ENCODE data around the gene SH3D19. TPM values are rescaled to one million over a fixed set of nuclear protein-coding genes. Genes with fewer than 3 reads are reported as not detected.

SH3D19 gene
- total and polyA plus RNA-seq, 2 of the 4 experiments (the other 2 are of a cell fraction) = 14.4 to 27.2 TPM

DNA sequence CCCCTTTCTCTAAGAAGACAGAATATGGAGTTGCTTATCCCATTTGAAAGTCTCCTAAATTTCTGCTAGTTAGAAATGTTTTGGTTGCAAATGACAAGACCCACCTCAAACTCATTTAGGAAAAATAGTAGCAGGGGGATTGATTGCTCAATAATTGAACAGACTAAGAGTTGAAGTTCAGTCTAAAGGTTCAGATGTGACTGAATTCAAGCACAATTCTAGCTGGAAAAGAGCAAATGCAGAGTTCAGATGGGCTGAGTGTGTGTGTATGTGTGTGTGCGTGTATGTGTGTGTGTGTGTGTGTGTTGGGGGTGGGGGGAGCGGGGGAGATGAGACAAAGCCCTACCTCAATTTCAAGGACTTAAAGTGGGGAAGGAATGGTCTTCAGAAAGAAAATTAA is 35.7 kb upstream of the SH3D19 start:
- Histone ChIP-seq H3K27ac (ENCODE audit: insufficient read depth, low read length) (no peak overlapping the region), H3K9me1 (ENCODE audit: insufficient read depth, low read length) (no peaks in the 10 kb centered on the region), H3K4me3 (ENCODE audit: insufficient read depth, low read depth, low read length) (no peak overlapping the region), H2BK5ac (ENCODE audit: low read depth, low read length, poor library complexity, severe bottlenecking) (no peak overlapping the region), H3K56ac (ENCODE audit: extremely low read depth, insufficient read depth, low read length) (no peak overlapping the region), H2BK120ac (ENCODE audit: low read depth, low read length) (no peak overlapping the region), H3K4me2 (ENCODE audit: low read depth, low read length) (no peak overlapping the region), H2AFZ (replicated peaks; ENCODE audit: low read length, poor library complexity) (no peak overlapping the region), H3K4ac (ENCODE audit: low read depth, low read length) (no peak overlapping the region), H3K79me1 (ENCODE audit: low read depth in 1 of 2, low read length in 2 of 2) (no peaks in the 10 kb centered on the region), H4K5ac (ENCODE audit: low read depth, low read length) (no peak overlapping the region), H2AK5ac (ENCODE audit: low read depth, low read length) (no peak overlapping the region), H3K9me3 (ENCODE audit: control insufficient read depth, insufficient read depth, low read length) (no peaks in the 10 kb centered on the region), H4K20me1 (ENCODE audit: insufficient read depth, low read length) (no peaks in the 10 kb centered on the region), H3K36me3 (ENCODE audit: control insufficient read depth, insufficient read depth, low read length) (no peaks in the 10 kb centered on the region), H3K9ac (ENCODE audit: low read depth, low read length) (no peak overlapping the region), H2AK9ac (replicated peaks; ENCODE audit: low read depth, low read length, poor library complexity) (no peak overlapping the region), H2BK15ac (ENCODE audit: low read depth, low read length) (no peak overlapping the region), H4K8ac (ENCODE audit: low read depth in 2 of 2, low read length in 2 of 2) (no peak overlapping the region), H3K23ac (ENCODE audit: low read depth, low read length) (no peak overlapping the region), H3K14ac (replicated peaks; ENCODE audit: low read depth, low read length) (no peak overlapping the region), H4K91ac (ENCODE audit: insufficient read depth, low read depth, low read length) (no peak overlapping the region), H3K4me1 (ENCODE audit: control insufficient read depth, insufficient read depth, low read length) (no peaks in the 10 kb centered on the region), H3K27me3 (ENCODE audit: control insufficient read depth, insufficient read depth, low read length) (peaks cover 6% of the 10 kb centered on the region; the same call in 1 of the 2 replicates), H2BK20ac (ENCODE audit: low read depth, low read length) (no peak overlapping the region), H3K18ac (ENCODE audit: low read depth, low read length) (no peak overlapping the region)
- ChIA-PET POLR2A (ENCODE audit: unreplicated experiment) (interaction anchor here (0.5 kb wide), 1 partner anchor 178 kb away, joined by 11 read pairs; no protein-coding TSS in a partner anchor), CTCF (interaction anchor here (1.9 kb wide), 1 partner anchor 243 kb away, joined by 5 read pairs; no protein-coding TSS in a partner anchor)
- no CpG with 5 or more reads among the region's 2 CpGs for WGBS, 2 experiments (ENCODE audit: extremely low coverage in 2 of 2, insufficient read length in 1 of 2)
- intact Hi-C loops (cut with micrococcal nuclease) = loop anchor here (5.0 kb wide), 1 partner anchor 1011 kb away; no protein-coding TSS in a partner anchor
- DNase-seq (no peak), ATAC-seq (ENCODE audit: low read depth) (no peak)
- no TSS peak for BruUV-seq (replicated peaks)
- TF ChIP-seq FOS (IDR thresholded peaks at IDR 0.05; ENCODE audit: low read depth, low read length) (no peak), MXI1 (IDR thresholded peaks at IDR 0.05; ENCODE audit: borderline replicate concordance, low read depth, low read length) (no peak), BHLHE40 (IDR thresholded peaks at IDR 0.05; ENCODE audit: low read depth, low read length) (no peak), CEBPB (IDR thresholded peaks at IDR 0.05; ENCODE audit: low read depth, low read length) (peak; percentile 59)
- dilution Hi-C loops (cut with HindIII; ENCODE audit: low sequenced_read_pairs, unreplicated experiment) = no loop called here
- in situ Hi-C loops (cut with MboI; ENCODE audit: low sequenced_read_pairs) = loop anchor here (10.0 kb wide), 1 partner anchor 244 kb away; no protein-coding TSS in a partner anchor
